GM12873 (cell line): Measurements from ENCODE around the gene PSMG3.

Source experiments
- CTCF ChIP-seq: IDR thresholded peaks from 2 replicates; pipeline ENCODE4 v1.5.1; 2012; ENCODE audit warnings: low read depth, mild to moderate bottlenecking, moderate library complexity, low read length, control low read depth; ENCODE audit not compliant: insufficient read depth; ENCODE audit errors: missing control alignments

PSMG3 gene

GRCh38 chr7:1544896-1545416, 24.9 kb downstream of the PSMG3 start:
- TF ChIP-seq CTCF = no peak

- TF ChIP-seq CTCF = no peak
These were observed 25.5 kb downstream of the PSMG3 start for GRCh38 chr7:1544178-1544895.

GRCh38 chr7:1543826-1544177, 26.0 kb downstream of the PSMG3 start:
- TF ChIP-seq CTCF = no peak

- TF ChIP-seq CTCF = no peak
These were observed 26.7 kb downstream of the PSMG3 start for GRCh38 chr7:1542841-1543747.

- no peak for TF ChIP-seq CTCF
These were observed 27.5 kb downstream of the PSMG3 start for GRCh38 chr7:1542329-1542728.

- TF ChIP-seq CTCF = no peak
These were observed 28.2 kb downstream of the PSMG3 start for GRCh38 chr7:1541431-1542162.

- no peak for TF ChIP-seq CTCF
These were observed 29.0 kb downstream of the PSMG3 start for GRCh38 chr7:1540776-1541271.
